CD8-positive, alpha-beta memory T cell (primary cell): ENCODE results near the gene EVX1. TPM values are rescaled to one million over a fixed set of nuclear protein-coding genes. Genes with fewer than 3 reads are reported as not detected.

Experiments
- CTCF ChIA-PET: fragments of 350-600 bp; sonication (Branson Sonifier 250); formaldehyde crosslinking; loops from one replicate; lab custom pipeline; 2021; ENCODE audit warnings: antibody characterized with exemption; lab: Charles Lee
- POLR2A ChIA-PET: fragments of 350-600 bp; sonication (Branson Sonifier 250); formaldehyde crosslinking; loops from one replicate; lab custom pipeline; 2021; ENCODE audit warnings: antibody characterized with exemption; lab: Charles Lee
- DNase-seq, 5 donors: peaks; one replicate each; pipeline versions ENCODE4 v3.0.0 to v3.0.0-alpha.2; 2020 to 2022; ENCODE audit warnings: mixed read lengths in 1 of 5
- H3K27ac ChIP-seq: one replicate; pipeline ENCODE4 v1.7.0; 2013; ENCODE audit warnings: low read depth, mild to moderate bottlenecking, low read length, moderate library complexity
- H3K27me3 ChIP-seq: 2 replicates; pipeline ENCODE4 v1.7.0; 2013; ENCODE audit warnings: low read length, mild to moderate bottlenecking; ENCODE audit not compliant: insufficient read depth, poor library complexity, severe bottlenecking
- H3K36me3 ChIP-seq: 2 replicates; pipeline ENCODE4 v1.7.0; 2013; ENCODE audit warnings: mild to moderate bottlenecking, low read length, moderate library complexity; ENCODE audit not compliant: insufficient read depth
- H3K4me1 ChIP-seq: 2 replicates; pipeline ENCODE4 v1.7.0; 2013; ENCODE audit warnings: mild to moderate bottlenecking, low read length, moderate library complexity; ENCODE audit not compliant: insufficient read depth
- H3K4me3 ChIP-seq: 2 replicates; pipeline ENCODE4 v1.7.0; 2013; ENCODE audit warnings: mild to moderate bottlenecking, low read length
- H3K9me3 ChIP-seq: 2 replicates; pipeline ENCODE4 v1.7.0; 2013; ENCODE audit warnings: mild to moderate bottlenecking, low read length
- H3K27ac Mint-ChIP-seq, 8 donors: one replicate each; pipeline ENCODE4 v1.8.0; 2020 to 2021; ENCODE audit warnings: mixed read lengths in 8 of 8, mild to moderate bottlenecking in 6 of 8, inconsistent platforms in 3 of 8, moderate library complexity in 3 of 8
- H3K27me3 Mint-ChIP-seq, 2 donors: one replicate each; pipeline ENCODE4 v1.8.0; 2020 to 2021; ENCODE audit warnings: mixed read lengths in 2 of 2, mild to moderate bottlenecking in 1 of 2, moderate library complexity in 1 of 2
- H3K36me3 Mint-ChIP-seq, 3 donors: one replicate each; pipeline ENCODE4 v1.8.0; 2020 to 2021; ENCODE audit warnings: mixed read lengths in 3 of 3, inconsistent platforms in 1 of 3, mild to moderate bottlenecking in 1 of 3
- H3K4me1 Mint-ChIP-seq, 3 donors: one replicate each; pipeline ENCODE4 v1.8.0; 2020 to 2021; ENCODE audit warnings: mixed read lengths in 3 of 3, inconsistent platforms in 1 of 3, mild to moderate bottlenecking in 1 of 3
- H3K4me3 Mint-ChIP-seq, 7 donors: one replicate each; pipeline ENCODE4 v1.8.0; 2020 to 2021; ENCODE audit warnings: mixed read lengths in 7 of 7, mild to moderate bottlenecking in 6 of 7, moderate library complexity in 4 of 7, inconsistent platforms in 2 of 7
- H3K9me3 Mint-ChIP-seq, 5 donors: one replicate each; pipeline ENCODE4 v1.8.0; 2020 to 2022; ENCODE audit warnings: mixed read lengths in 5 of 5, mild to moderate bottlenecking in 3 of 5, moderate library complexity in 2 of 5, inconsistent platforms in 1 of 5
- polyA plus RNA-seq: library from polyadenylated mRNA; unstranded; fragments of 300-500 nt; fragmentation: Illumina TruSeq; gene quantifications from one replicate; pipeline ENCODE4 v1.2.3, GENCODE V29; 2021
- total RNA-seq, 2 experiments: library from RNA; stranded (reverse); gene quantifications; one replicate each; pipeline ENCODE4 v1.2.3, GENCODE V29; 2021

The EVX1 gene
- total and polyA plus RNA-seq, 3 experiments from 2014 or later, result not detected

DNA sequence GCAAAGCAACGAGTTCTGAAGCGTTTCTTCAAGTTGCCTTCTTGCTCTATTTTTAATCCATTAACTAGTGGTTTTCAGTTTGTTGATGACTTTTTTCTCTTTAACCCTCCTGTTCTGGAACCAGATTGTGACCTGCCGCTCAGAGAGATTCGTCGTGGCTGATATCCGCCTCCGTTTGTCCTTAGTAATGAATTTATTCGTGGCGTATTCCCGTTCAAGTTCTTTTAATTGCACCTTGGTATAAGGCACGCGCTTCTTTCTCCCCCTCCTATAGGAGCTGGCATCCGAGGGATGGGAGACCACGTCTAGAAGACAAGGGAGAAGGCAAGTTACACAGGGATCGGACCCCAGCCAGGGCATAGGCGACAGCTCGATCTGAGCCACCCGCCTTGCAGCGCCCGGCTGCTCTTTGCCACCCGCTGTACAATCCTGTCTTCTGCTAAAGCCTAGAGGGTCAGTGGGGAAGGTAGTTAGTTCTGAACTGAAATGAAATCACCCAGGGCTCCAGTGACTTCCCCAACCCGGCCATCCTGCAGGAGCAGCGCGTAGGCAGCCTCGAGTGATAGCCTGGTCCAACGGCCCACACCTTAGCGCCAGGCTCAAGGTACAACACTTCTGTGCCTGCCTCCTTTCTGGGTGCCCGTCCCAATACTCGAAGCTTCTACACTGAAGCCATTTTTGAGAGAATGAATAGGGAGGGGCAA, 44.3 kb upstream of the EVX1 start:
- H3K9me3 Mint-ChIP-seq, result peaks cover 0 to 7% (median 0%) of the 10 kb centered on the region in 5 donors
- H3K27ac Mint-ChIP-seq, result peak overlapping the region in 4 of 8 donors; percentile 13 to 65 (median 42)
- no peak for DNase-seq
- ChIA-PET POLR2A (no interaction called here), CTCF (interaction anchor here (1.1 to 1.5 kb wide), 3 partner anchors 13 to 822 kb away, joined by 3 to 6 read pairs (median 4); partner anchors contain the start of gene HOXA10)
- peaks cover 27% of the 10 kb centered on the region for H3K4me1 ChIP-seq
- H3K4me3 ChIP-seq, result no peak overlapping the region
- no peaks in the 10 kb centered on the region for H3K36me3 Mint-ChIP-seq
- H3K4me3 Mint-ChIP-seq, result peak overlapping the region in 5 of 7 donors; percentile 20 to 66 (median 39)
- H3K9me3 ChIP-seq, result no peaks in the 10 kb centered on the region
- peaks cover 84 to 93% of the 10 kb centered on the region in 2 donors for H3K27me3 Mint-ChIP-seq
- H3K36me3 ChIP-seq, result no peaks in the 10 kb centered on the region
- H3K4me1 Mint-ChIP-seq, result peaks cover 33 to 46% (median 42%) of the 10 kb centered on the region in 3 donors
- no peak overlapping the region for H3K27ac ChIP-seq
- peaks cover 83% of the 10 kb centered on the region for H3K27me3 ChIP-seq

DNA sequence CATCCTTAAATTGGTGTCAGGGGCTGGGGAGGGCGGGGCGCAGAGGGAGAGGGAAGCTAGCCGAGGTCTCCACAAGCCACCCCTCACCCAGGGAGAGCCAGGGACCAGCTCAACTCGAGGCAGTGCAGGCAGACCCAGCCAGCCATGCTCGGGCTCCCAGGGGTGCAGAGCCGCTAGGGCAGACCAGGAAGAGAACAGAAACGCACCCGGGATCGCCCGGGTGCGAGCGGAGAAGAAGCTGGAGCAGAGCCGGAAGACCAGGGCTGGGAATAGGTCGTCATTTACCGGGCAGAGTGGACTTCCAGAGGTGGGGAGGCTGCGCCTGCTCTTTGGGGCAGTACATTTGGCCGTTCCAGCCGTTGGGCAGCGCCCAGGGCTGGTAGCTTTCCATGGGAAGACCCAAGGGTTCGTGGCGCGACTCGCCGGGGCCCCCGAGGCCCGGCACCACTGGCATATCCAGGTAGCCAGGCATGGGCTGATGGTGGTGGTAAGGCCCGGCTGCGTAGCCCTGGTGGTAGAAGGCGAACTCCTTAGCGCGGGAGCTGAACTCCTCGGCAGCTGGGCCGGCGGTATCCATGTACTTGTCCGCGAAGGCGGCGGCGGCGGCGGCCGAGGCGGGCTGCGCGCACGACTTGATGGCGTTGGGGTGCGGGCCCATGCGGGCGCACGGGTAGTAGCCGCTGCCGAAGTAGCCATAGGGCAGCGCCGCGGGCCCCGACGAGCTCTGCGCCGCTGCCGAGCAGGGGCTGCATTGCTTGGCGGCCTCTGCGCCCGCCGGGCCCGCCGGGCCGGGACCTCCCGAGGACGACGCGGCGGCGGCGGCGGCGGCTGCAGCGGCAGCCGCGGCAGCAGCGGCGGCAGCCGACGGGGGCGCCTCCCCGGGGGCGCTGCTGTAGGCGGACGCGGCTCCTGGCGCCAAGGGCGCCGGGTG, 43.5 kb upstream of the EVX1 start:
- Mint-ChIP-seq H3K27me3 (peaks cover 82 to 92% of the 10 kb centered on the region in 2 donors), H3K36me3 (no peaks in the 10 kb centered on the region), H3K4me1 (peaks cover 33 to 42% (median 40%) of the 10 kb centered on the region in 3 donors), H3K9me3 (peaks cover 0 to 10% (median 0%) of the 10 kb centered on the region in 5 donors), H3K27ac (peak overlapping the region in 3 of 8 donors; percentile 40 to 71 (median 67)), H3K4me3 (peak overlapping the region in 6 of 7 donors; percentile 56 to 82 (median 66))
- H3K4me3 ChIP-seq, result no peak overlapping the region
- peaks cover 83% of the 10 kb centered on the region for H3K27me3 ChIP-seq
- no peaks in the 10 kb centered on the region for H3K9me3 ChIP-seq
- CTCF ChIA-PET, result interaction anchor here (0.9 to 1.5 kb wide), 5 partner anchors 8 to 822 kb away, joined by 3 to 6 read pairs (median 3); partner anchors contain the start of gene HOXA10
- peaks cover 25% of the 10 kb centered on the region for H3K4me1 ChIP-seq
- H3K27ac ChIP-seq, result no peak overlapping the region
- DNase-seq, result no peak
- H3K36me3 ChIP-seq, result no peaks in the 10 kb centered on the region
- POLR2A ChIA-PET, result interaction anchor here (0.7 kb wide), 1 partner anchor 647 kb away, joined by 3 read pairs; no protein-coding TSS in a partner anchor

- peak in 1 of 5 donors; percentile 28 for DNase-seq
- Mint-ChIP-seq H3K27me3 (peaks cover 82 to 91% of the 10 kb centered on the region in 2 donors), H3K4me3 (peak within 1 kb of the TSS; percentile 63 to 91 (median 81)), H3K27ac (peak within 1 kb of the TSS in 3 of 8 donors; percentile 46 to 71 (median 67)), H3K4me1 (peaks cover 37 to 49% (median 42%) of the 10 kb centered on the region in 3 donors), H3K36me3 (no peaks in the 10 kb centered on the region), H3K9me3 (peaks cover 0 to 10% (median 0%) of the 10 kb centered on the region in 5 donors)
- Histone ChIP-seq H3K27ac (no peak within 1 kb of the TSS), H3K4me3 (no peak within 1 kb of the TSS), H3K9me3 (no peaks in the 10 kb centered on the region), H3K4me1 (peaks cover 25% of the 10 kb centered on the region), H3K36me3 (no peaks in the 10 kb centered on the region), H3K27me3 (peaks cover 83% of the 10 kb centered on the region)
- ChIA-PET POLR2A (interaction anchor here (0.6 kb wide), 1 partner anchor 46 kb away, joined by 3 read pairs; no protein-coding TSS in a partner anchor), CTCF (interaction anchor here (0.9 to 1.7 kb wide), 3 partner anchors 9 to 13 kb away, joined by 3 to 4 read pairs (median 3); no protein-coding TSS in a partner anchor)
Observed at GRCh38 chr7:27199849-27200760, 42.5 kb upstream of the EVX1 start, which contains the start of gene HOXA13. Gene HOXA13, minus strand, starts transcription at chr7:27200091. Its CDS starts 14 bp downstream, at chr7:27200077.

DNA sequence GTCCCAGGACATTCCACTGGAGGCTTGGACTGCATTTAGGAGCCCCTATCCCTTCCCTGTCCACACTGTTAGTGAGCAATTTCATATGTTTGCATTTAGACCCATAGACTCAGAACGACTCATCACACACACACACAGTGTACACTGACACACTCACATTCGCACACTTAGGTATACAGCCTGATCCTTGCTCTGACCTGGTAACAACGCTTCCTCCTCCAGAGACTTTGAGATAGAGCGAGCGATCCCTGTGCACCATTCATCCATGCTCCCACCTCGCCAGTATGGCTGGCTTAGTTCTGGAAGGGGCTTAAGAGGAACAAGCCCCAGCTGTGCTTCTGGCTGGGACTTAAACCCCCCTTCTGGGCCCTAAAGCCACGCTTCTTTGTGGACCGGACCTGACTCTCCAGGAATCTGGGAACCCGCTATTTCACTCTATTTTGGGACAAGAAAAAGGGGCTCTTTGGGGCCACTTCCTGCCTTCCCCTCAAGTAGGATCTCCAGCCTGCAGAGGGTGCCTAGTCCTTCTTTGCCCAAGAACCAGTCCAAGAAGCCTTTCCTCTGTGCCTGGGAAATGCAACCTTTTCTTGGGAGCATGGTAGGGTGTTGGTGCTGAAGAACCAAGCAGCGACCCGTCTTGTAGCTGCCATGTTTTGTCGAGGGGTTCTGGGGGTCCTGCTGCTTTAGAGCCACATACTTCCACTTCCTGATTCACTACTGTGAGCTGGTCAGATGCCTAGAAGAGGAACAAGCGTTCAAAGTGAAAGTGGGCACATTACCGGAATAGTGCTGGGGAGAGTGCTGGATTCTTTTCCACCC, 41.6 kb upstream of the EVX1 start:
- Mint-ChIP-seq H3K9me3 (peaks cover 0 to 10% (median 0%) of the 10 kb centered on the region in 5 donors), H3K36me3 (no peaks in the 10 kb centered on the region), H3K4me3 (peak overlapping the region; percentile 63 to 81 (median 77)), H3K4me1 (peaks cover 42 to 57% (median 49%) of the 10 kb centered on the region in 3 donors), H3K27me3 (peaks cover 83 to 90% of the 10 kb centered on the region in 2 donors), H3K27ac (peak overlapping the region in 2 of 8 donors; percentile 44 to 46)
- H3K36me3 ChIP-seq, result no peaks in the 10 kb centered on the region
- no peak overlapping the region for H3K27ac ChIP-seq
- CTCF ChIA-PET, result interaction anchor here (1.7 kb wide), 1 partner anchor 10 kb away, joined by 4 read pairs; no protein-coding TSS in a partner anchor
- H3K9me3 ChIP-seq, result no peaks in the 10 kb centered on the region
- DNase-seq, result no peak
- POLR2A ChIA-PET, result no interaction called here
- H3K4me3 ChIP-seq, result no peak overlapping the region
- H3K27me3 ChIP-seq, result peaks cover 86% of the 10 kb centered on the region
- peaks cover 30% of the 10 kb centered on the region for H3K4me1 ChIP-seq

GRCh38 chr7:27201580-27202017, 41.0 kb upstream of the EVX1 start:
- Mint-ChIP-seq H3K4me1 (peaks cover 43 to 57% (median 53%) of the 10 kb centered on the region in 3 donors), H3K36me3 (no peaks in the 10 kb centered on the region), H3K9me3 (peaks cover 0 to 13% (median 0%) of the 10 kb centered on the region in 5 donors), H3K27me3 (peaks cover 85 to 90% of the 10 kb centered on the region in 2 donors), H3K27ac (peak overlapping the region in 2 of 8 donors; percentile 37 to 46), H3K4me3 (peak overlapping the region; percentile 22 to 81 (median 63))
- Histone ChIP-seq H3K9me3 (no peaks in the 10 kb centered on the region), H3K27ac (no peak overlapping the region), H3K27me3 (peaks cover 88% of the 10 kb centered on the region), H3K4me1 (peaks cover 30% of the 10 kb centered on the region), H3K36me3 (no peaks in the 10 kb centered on the region), H3K4me3 (no peak overlapping the region)
- CTCF ChIA-PET, result interaction anchor here (1.0 to 1.7 kb wide), 3 partner anchors 11 to 573 kb away, joined by 3 to 4 read pairs (median 3); no protein-coding TSS in a partner anchor
- POLR2A ChIA-PET, result no interaction called here
- DNase-seq, result no peak

GRCh38 chr7:27202018-27202861, 40.4 kb upstream of the EVX1 start:
- H3K36me3 Mint-ChIP-seq, result no peaks in the 10 kb centered on the region
- Histone ChIP-seq H3K36me3 (no peaks in the 10 kb centered on the region), H3K27ac (no peak overlapping the region), H3K4me1 (peaks cover 30% of the 10 kb centered on the region), H3K4me3 (no peak overlapping the region), H3K27me3 (peaks cover 87% of the 10 kb centered on the region), H3K9me3 (no peaks in the 10 kb centered on the region)
- DNase-seq, result no peak
- ChIA-PET CTCF (interaction anchor here (1.0 to 1.3 kb wide), 2 partner anchors 41 to 572 kb away, joined by 3 read pairs; no protein-coding TSS in a partner anchor), POLR2A (no interaction called here)
- H3K9me3 Mint-ChIP-seq, result peaks cover 0 to 14% (median 0%) of the 10 kb centered on the region in 5 donors
- peak overlapping the region in 5 of 7 donors; percentile 15 to 81 (median 75) for H3K4me3 Mint-ChIP-seq
- H3K27me3 Mint-ChIP-seq, result peaks cover 84 to 90% of the 10 kb centered on the region in 2 donors
- H3K27ac Mint-ChIP-seq, result peak overlapping the region in 2 of 8 donors; percentile 46 to 66
- peaks cover 43 to 57% (median 53%) of the 10 kb centered on the region in 3 donors for H3K4me1 Mint-ChIP-seq
